Esophagus muscularis mucosa (tissue), 4 donors: ENCODE results near the gene SCYGR2. TPM values are rescaled to one million over a fixed set of nuclear protein-coding genes. Genes with fewer than 3 reads are reported as not detected.
"Not testable (repeated sequence)": the region's sequence is repeated elsewhere in the genome, so short reads cannot be mapped to it uniquely, and the experiment has no call there.

Experiments used
- DNase-seq: peaks from one replicate; pipeline ENCODE4 v3.0.0-alpha.2; 2017; ENCODE audit errors: extremely low spot score
- H3K27ac ChIP-seq, 4 donors: fragments of 200-600 bp; sonication (generic); replicated peaks in 1 of 4; 1 replicate in 3 of 4; 2 replicates in 1 of 4; pipeline ENCODE4 v1.5.1; 2016 to 2019; ENCODE audit warnings: mild to moderate bottlenecking in 1 of 4
- H3K27me3 ChIP-seq, 4 donors: fragments of 200-600 bp; sonication (generic); one replicate each; pipeline versions ENCODE4 v1.5.1 to v1.6.0; 2016 to 2019
- H3K36me3 ChIP-seq, 4 donors: fragments of 200-600 bp; sonication (generic); one replicate each; pipeline ENCODE4 v1.5.1; 2016 to 2019
- H3K4me1 ChIP-seq, 4 donors: fragments of 200-600 bp; sonication (generic); one replicate each; pipeline ENCODE4 v1.5.1; 2016 to 2019
- H3K4me3 ChIP-seq, 4 donors: fragments of 200-600 bp; sonication (generic); 1 replicate in 2 of 4; 2 replicates in 2 of 4; pipeline ENCODE4 v1.5.1; 2016 to 2019; ENCODE audit warnings: mild to moderate bottlenecking in 4 of 4, moderate library complexity in 1 of 4
- H3K9me3 ChIP-seq, 4 donors: fragments of 200-600 bp; sonication (generic); 1 replicate in 3 of 4; 2 replicates in 1 of 4; pipeline ENCODE4 v1.5.1; 2016 to 2019
- EP300 ChIP-seq: sonication (generic); formaldehyde crosslinking; IDR thresholded peaks from one replicate; pipeline ENCODE4 v1.6.1; 2017; ENCODE audit warnings: antibody characterized with exemption
- POLR2A ChIP-seq: fragments of 450-650 bp; IDR thresholded peaks from one replicate; pipeline ENCODE4 v1.6.1; 2017; ENCODE audit warnings: antibody characterized with exemption, moderate library complexity, mild to moderate bottlenecking, low read depth
- POLR2AphosphoS5 ChIP-seq, 2 donors: sonication (generic); formaldehyde crosslinking; IDR thresholded peaks; one replicate each; pipeline ENCODE4 v1.6.1; 2017; ENCODE audit warnings: antibody characterized with exemption in 2 of 2
- WGBS: methylation state at CpG from one replicate; pipeline ENCODE4 v1.1.5; 2018; 5-methylcytosine and 5-hydroxymethylcytosine counted together
- intact Hi-C: fragments of 100-400 bp; cut with DNase I; formaldehyde crosslinking; loops from one replicate; pipeline ENCODE4 v1.15.1; 2023
- total RNA-seq, 4 donors: library from RNA; depleted of rRNA; stranded (reverse); fragments of >200 nt; gene quantifications; one replicate each; pipeline versions ENCODE4 v1.1.0 to v1.2.1, GENCODE V29; 2016
- TF ChIP-seq, protein P1 (sequence below), 3 experiments: fragments of 200-600 bp in 2 of 3; fragments of 450-650 bp in 1 of 3; sonication (generic) in 2 of 3; IDR thresholded peaks; one replicate each; pipeline ENCODE4 v1.5.1; 2017 to 2019; ENCODE audit warnings: antibody characterized with exemption in 3 of 3, mild to moderate bottlenecking in 2 of 3, moderate library complexity in 1 of 3

The SCYGR2 gene, protein sequence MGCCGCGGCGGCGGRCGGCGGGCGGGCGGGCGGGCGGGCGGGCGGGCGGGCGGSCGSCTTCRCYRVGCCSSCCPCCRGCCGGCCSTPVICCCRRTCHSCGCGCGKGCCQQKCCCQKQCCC
- total RNA-seq = not detected

- H3K9me3 ChIP-seq, H3K4me1 ChIP-seq, intact Hi-C loops, H3K36me3 ChIP-seq, H3K27ac ChIP-seq, H3K4me3 ChIP-seq: not testable (repeated sequence)
- H3K27me3 ChIP-seq = peaks cover 0 to 19% (median 0%) of the 10 kb centered on the region in 4 donors
- peak; percentile 66 for DNase-seq
- 81% methylated on average over 16 of the region's 16 CpGs for WGBS
Measured at GRCh38 chr2:227598835-227599503, at the start of gene SCYGR2. Gene SCYGR2, plus strand, starts transcription at chr2:227598893. Its CDS starts 0 bp downstream, at chr2:227598893.

DNA sequence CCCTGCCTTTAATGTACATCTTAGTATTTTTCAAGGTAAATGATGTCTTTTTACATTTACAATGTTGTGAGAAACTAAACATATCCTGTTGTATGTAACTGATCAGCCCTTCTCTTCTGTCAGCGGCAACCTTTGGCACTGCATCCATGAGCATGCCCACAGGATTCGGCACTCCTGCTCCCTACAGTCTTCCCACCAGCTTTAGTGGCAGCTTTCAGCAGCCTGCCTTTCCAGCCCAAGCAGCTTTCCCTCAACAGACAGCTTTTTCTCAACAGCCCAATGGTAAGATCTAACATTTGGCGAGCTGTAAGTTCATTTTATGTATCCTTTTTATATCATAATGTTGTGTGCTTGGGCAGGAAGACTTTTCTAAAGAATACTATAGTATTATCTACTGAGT lies 46.9 kb upstream of the SCYGR2 start:
- DNase-seq = no peak
- intact Hi-C loops = no loop called here
- no peak overlapping the region for H3K4me3 ChIP-seq
- H3K27ac ChIP-seq = no peak overlapping the region
- no peaks in the 10 kb centered on the region for H3K9me3 ChIP-seq
- no peaks in the 10 kb centered on the region for H3K4me1 ChIP-seq
- 100% methylated on average over 3 of the region's 3 CpGs for WGBS
- H3K36me3 ChIP-seq = peaks cover 6 to 64% (median 38%) of the 10 kb centered on the region in 4 donors
- TF ChIP-seq POLR2A (no peak), POLR2AphosphoS5 (IDR thresholded peaks at IDR 0.05) (no peak), EP300 (no peak)
- TF ChIP-seq, protein P1, sequence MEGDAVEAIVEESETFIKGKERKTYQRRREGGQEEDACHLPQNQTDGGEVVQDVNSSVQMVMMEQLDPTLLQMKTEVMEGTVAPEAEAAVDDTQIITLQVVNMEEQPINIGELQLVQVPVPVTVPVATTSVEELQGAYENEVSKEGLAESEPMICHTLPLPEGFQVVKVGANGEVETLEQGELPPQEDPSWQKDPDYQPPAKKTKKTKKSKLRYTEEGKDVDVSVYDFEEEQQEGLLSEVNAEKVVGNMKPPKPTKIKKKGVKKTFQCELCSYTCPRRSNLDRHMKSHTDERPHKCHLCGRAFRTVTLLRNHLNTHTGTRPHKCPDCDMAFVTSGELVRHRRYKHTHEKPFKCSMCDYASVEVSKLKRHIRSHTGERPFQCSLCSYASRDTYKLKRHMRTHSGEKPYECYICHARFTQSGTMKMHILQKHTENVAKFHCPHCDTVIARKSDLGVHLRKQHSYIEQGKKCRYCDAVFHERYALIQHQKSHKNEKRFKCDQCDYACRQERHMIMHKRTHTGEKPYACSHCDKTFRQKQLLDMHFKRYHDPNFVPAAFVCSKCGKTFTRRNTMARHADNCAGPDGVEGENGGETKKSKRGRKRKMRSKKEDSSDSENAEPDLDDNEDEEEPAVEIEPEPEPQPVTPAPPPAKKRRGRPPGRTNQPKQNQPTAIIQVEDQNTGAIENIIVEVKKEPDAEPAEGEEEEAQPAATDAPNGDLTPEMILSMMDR (IDR thresholded peaks at IDR 0.05) = no peak
- no peaks in the 10 kb centered on the region for H3K27me3 ChIP-seq

- Histone ChIP-seq H3K4me1 (no peaks in the 10 kb centered on the region), H3K9me3 (no peaks in the 10 kb centered on the region), H3K4me3 (no peak overlapping the region), H3K27me3 (no peaks in the 10 kb centered on the region), H3K36me3 (peaks cover 0 to 10% (median 3%) of the 10 kb centered on the region in 4 donors), H3K27ac (no peak overlapping the region)
- DNase-seq = no peak
- TF ChIP-seq POLR2AphosphoS5 (IDR thresholded peaks at IDR 0.05) (no peak), POLR2A (no peak), EP300 (no peak)
- TF ChIP-seq, protein P1 (IDR thresholded peaks at IDR 0.05) = no peak
- intact Hi-C loops = no loop called here
Measured at GRCh38 chr2:227562581-227562980, 36.1 kb upstream of the SCYGR2 start.

DNA sequence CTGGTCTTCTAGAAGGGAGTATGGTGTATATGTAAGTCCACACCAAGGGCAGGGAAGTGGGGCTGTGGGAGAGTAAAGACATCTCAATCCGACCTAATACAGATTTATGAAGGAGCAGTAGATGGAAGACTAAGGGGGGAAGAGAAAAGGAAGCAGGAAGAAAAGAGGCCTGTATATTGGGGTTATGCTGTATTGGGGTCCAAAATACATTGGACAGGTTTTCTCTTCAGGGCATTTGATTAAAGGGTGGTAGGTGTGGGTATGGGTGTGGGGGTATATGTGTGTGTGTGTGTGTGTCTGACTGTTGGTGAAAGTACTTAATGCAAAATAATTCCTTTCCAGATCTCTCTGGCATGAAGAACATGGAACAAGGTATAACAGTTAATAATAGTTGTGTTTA lies 33.6 kb upstream of the SCYGR2 start:
- Histone ChIP-seq H3K27me3 (no peaks in the 10 kb centered on the region), H3K9me3 (no peaks in the 10 kb centered on the region), H3K27ac (no peak overlapping the region), H3K36me3 (peaks cover 0 to 3% (median 0%) of the 10 kb centered on the region in 4 donors), H3K4me1 (no peaks in the 10 kb centered on the region), H3K4me3 (no peak overlapping the region)
- no peak for TF ChIP-seq POLR2AphosphoS5 (IDR thresholded peaks at IDR 0.05)
- TF ChIP-seq POLR2A = no peak
- TF ChIP-seq EP300 = no peak
- TF ChIP-seq, protein P1 (IDR thresholded peaks at IDR 0.05) = no peak
- 85% methylated on average over 1 of the region's 1 CpG for WGBS
- DNase-seq = no peak
- intact Hi-C loops = no loop called here

- Histone ChIP-seq H3K4me3 (no peak overlapping the region), H3K36me3 (peaks cover 0 to 3% (median 0%) of the 10 kb centered on the region in 4 donors), H3K9me3 (no peaks in the 10 kb centered on the region), H3K27me3 (no peaks in the 10 kb centered on the region), H3K4me1 (no peaks in the 10 kb centered on the region), H3K27ac (no peak overlapping the region)
- no peak for TF ChIP-seq EP300
- no peak for TF ChIP-seq POLR2AphosphoS5 (IDR thresholded peaks at IDR 0.05)
- WGBS = 67% methylated on average over 3 of the region's 3 CpGs
- no peak for DNase-seq
- intact Hi-C loops = no loop called here
Measured at GRCh38 chr2:227566012-227566411, 32.7 kb upstream of the SCYGR2 start.

DNA sequence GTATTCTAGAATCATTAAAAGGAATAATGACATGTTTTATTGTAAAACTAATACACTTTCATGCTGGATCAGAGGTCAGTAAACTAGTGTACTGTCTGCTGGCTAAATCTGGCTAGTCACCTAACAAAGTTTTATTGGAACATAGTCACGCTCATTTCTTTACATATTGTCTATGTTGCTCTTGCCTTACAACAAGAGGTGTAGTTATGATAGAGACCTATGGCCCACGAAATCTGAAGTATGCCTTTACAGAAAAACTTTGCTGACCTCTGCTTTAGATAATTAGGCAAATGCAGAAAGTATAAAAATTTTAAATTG lies 29.9 kb upstream of the SCYGR2 start:
- H3K27me3 ChIP-seq = no peaks in the 10 kb centered on the region
- H3K4me3 ChIP-seq = no peak overlapping the region
- no peak for DNase-seq
- no peak overlapping the region for H3K27ac ChIP-seq
- intact Hi-C loops = no loop called here
- no peak for TF ChIP-seq POLR2A
- TF ChIP-seq, protein P1 (IDR thresholded peaks at IDR 0.05) = no peak
- no peak for TF ChIP-seq EP300
- TF ChIP-seq POLR2AphosphoS5 (IDR thresholded peaks at IDR 0.05) = no peak
- H3K36me3 ChIP-seq = peaks cover 0 to 3% (median 0%) of the 10 kb centered on the region in 4 donors
- H3K9me3 ChIP-seq = no peaks in the 10 kb centered on the region
- no peaks in the 10 kb centered on the region for H3K4me1 ChIP-seq
- 96% methylated on average over 2 of the region's 2 CpGs for WGBS
